Non-pigmented ciliary epithelial cell (primary cell): Measurements from ENCODE around the gene AP3D1.

ENCODE experiments used
- DNase-seq: peaks from one replicate; pipeline ENCODE4 v3.0.0-alpha.2; 2010; ENCODE audit warnings: low read depth

The AP3D1 gene

GRCh38 chr19:2127758-2128157, 23.6 kb downstream of the AP3D1 start:
- no peak for DNase-seq

- DNase-seq = no peak
Observed at GRCh38 chr19:2126879-2127518, 24.4 kb downstream of the AP3D1 start.

DNA sequence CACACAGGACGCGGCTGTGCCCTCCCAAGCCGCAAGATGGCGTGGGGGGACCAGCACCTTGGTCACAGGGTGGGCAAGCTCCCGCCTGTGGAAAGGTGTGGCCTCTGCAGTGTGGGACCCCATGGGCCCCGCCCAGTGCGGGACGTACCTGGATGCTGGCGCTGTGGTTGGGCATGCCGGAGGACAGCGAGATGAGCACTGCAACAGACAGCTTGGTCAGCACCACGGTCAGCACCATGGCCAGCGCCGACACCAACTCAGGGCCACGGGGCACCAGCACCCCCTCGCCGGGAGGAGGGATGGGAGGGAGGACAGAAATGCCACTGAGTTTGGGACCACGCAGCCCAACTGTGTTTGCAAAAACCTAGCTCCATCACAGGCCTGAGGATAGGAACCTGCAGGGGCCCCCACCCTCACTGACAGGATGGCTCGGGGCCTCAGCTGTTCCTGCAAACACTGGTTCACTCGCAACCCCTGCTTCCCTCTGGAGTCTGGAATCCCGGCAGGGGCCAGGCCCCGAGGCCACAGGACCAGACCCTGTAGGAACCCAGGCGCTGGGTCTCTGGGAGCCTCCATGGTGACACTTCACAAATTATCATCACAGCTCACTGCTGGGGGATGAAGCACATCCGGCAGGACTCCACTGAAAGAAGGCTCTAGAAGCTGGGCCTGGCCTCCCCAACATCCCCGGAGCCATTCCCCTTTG, 27.5 kb downstream of the AP3D1 start:
- DNase-seq = no peak

DNA sequence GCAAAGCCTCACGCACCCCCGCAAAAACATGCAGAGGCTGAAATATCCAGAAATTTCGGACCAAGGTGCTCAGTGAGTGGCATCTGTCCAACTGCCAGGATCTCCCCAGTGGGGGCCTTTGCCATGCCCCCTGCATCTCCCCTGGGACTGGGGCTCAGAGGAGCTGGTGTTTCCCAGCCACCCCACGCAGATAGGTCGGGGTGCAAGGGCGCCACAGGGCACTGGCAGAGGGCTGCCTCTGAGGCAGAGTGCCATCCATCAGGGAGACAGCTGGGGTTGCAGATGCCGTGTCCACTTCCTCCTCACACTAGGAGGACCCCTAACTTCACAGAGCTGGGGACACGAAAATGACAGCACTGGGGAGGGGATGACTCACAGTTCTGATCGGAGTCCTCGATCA, 28.4 kb downstream of the AP3D1 start:
- no peak for DNase-seq

DNA sequence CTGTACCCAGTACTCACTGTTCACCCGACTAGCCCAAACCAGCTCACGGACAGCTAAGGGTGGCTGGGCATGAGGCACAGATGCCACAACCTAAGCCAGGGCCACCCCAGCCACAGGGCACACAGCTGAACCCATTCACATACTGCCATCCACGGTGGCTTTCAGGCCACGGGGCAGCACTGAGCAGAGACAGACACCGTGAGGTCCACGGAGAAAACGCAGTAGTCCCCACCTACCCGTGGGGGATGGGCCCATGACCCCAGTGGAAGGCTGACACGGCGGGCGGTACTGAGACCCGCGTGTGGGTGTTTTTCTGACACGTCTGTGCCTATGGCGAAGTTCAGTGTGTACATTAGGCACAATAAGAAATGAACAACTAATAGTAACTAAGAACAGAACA, 29.1 kb downstream of the AP3D1 start:
- no peak for DNase-seq

DNA sequence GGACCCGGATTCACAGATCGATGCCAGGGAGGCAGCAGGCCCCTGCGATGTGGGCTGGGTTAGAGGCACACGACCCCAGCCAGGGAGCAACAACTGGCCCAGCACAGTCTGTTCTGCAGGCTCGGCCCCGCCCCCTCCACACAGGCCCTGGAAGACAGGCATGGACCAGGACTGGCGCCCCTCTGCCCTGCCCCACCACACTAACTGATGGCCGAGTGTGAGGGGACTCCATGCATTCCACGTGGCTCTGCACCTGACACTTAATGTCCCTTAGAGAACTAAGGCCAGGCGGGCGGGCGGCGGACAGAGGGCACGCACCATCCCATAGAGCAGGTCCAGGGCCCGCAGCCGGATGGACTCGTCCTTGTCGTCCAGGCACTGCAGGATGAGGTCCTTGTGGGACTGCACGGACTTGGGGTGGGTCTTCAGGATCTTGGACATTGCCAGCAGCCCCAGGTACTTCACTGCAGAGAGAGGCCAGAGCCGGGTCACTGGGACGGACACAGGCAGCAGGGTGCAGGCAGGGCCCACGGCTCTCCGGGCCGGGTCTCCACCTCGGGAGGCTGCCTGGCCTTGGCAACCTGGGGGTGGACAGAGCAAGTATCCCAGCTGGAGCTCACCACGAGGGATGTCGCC, 29.8 kb downstream of the AP3D1 start:
- DNase-seq = no peak

DNA sequence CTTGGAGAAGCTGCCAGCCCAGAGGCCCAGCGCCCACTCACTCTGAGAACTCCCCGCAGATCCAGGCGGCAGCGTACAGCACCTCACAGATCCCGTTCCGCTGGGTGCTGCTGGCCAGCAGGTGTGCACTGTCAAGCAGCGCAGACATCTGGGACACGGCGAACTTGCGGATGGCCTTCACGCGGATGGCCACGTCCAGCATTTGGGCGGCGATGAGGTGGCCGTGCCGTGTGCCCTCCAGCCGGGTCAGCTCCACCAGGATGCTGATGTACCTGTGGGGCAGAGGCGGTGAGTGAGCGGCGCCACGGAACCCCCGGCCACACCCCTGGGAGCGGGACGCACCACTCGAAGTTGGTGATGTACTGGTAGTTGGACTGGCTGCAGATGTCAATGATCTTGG, 30.5 kb downstream of the AP3D1 start:
- no peak for DNase-seq

GRCh38 chr19:2119921-2120785, 31.2 kb downstream of the AP3D1 start:
- no peak for DNase-seq

GRCh38 chr19:2118438-2118837, 32.9 kb downstream of the AP3D1 start:
- no peak for DNase-seq

GRCh38 chr19:2117215-2117960, 34.0 kb downstream of the AP3D1 start:
- no peak for DNase-seq

DNA sequence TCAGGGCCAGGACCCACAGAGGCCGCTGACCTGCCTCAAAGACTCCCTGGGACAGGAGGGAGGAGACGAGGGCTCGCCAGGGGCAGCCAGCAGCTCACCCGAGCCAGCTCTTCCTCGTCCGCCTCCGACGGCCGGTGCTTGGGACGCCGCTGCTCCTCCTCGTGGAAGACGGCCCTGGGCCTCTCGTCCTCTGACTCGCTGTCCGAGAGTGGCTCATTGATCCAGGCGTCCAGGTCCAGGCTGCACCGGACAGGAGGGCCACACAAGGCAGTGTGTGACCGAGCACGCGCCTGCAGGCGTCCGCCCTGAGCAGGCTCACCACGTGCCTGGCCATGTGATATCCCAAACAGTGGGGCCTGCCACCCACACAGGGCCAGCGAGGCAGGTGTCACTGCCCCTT, 34.9 kb downstream of the AP3D1 start:
- no peak for DNase-seq

DNA sequence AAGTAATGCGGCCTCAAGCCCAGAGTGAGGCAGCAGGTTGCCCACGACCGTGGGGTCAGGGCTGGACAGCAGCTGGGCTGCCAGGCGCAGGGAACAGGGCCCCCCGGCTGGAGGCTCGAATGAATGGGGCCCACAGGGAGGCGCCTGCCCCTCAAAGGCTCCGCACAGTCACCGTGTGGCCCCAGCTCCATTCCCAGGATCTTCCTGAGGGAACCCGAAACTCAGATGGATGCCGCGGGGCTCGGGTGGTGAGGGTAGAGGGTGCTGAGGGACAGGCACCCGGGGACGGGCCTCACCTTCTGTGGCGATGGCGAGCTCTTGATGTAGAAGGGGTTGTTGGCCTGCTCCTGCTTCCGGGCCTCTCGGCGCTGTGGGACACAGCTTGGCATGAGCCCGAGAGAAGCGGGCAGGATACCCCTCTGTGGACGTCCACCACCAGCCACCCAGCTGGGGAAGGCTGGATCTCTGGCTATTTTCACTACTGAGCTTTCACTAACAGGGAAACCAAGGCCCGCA, 35.4 kb downstream of the AP3D1 start:
- no peak for DNase-seq

GRCh38 chr19:2115324-2115723, 36.0 kb downstream of the AP3D1 start:
- no peak for DNase-seq

DNA sequence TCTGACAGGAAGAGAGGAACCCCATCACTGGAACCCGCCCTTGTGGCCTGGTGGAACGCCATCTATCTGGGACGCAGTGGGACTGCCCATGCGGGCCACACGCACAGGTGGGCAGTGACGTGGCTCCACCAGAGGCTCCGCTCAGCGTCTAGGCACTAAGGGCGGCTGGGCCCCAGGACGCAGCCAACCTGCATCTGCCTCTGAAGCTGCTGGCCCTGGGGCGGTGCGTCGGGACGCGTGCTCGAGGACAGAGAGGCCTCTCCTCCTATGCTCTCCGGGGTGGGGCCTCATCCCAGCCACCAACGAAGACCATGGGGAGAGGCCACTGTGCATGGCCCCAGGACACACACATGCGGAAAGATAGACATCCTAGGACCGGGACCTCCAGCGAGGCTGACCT, 36.5 kb downstream of the AP3D1 start:
- no peak for DNase-seq

DNA sequence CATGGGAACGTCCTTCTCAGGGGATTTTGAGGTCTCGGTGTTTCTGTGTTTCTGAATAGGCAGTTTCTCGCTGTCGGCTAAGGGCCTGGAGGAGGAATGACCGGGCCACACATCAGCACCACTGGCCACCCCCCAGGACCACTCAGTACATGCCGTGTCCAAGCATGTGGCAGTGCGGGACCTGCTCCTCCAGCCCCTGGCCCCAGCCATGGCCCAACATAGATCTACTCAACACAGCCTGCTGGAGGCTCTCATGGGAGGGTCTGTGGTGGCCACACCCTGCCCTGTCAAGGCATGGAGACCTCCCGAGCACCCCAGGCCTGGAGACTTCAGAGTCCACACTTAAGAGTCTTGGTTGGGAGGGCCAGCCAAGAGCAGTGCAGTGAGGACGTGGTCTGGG, 37.1 kb downstream of the AP3D1 start:
- no peak for DNase-seq

DNA sequence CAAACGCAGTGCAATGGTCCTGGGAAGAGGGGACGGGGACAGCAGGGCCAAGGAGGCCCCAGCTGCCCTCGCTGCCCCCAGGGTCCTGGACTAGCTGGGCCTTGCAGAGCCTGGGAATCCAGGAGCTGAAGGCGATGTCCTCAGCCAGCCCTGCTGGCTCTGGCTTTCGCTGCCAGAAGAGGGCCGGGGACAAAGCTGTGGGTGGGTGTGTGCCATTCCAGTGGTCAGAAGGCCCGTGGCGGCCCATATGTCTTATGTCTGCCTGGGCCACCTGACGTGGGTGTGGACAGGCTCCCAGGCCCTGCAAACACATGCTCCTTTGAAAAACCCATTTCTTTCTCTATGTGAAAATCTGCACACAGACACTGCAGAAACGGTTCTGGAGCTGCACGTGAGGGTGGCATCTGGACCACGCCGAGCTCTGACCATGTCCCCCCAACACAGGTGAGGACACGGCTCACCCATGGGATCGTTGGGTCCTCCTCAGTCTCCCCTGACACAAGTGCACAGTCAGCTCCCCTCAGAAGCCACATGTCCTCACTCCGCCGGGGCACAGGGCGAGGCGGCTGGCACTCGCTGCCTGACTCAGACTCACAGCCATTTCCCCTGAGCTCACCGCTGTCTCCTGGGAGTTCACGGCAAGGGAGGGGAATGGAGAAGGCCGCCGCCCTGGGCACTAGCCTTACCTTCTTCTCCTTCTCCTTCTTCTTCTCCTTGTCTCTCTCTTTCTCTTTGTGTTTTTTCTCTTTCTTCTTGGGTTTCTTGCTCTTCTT, 37.7 kb downstream of the AP3D1 start:
- DNase-seq = no peak

DNA sequence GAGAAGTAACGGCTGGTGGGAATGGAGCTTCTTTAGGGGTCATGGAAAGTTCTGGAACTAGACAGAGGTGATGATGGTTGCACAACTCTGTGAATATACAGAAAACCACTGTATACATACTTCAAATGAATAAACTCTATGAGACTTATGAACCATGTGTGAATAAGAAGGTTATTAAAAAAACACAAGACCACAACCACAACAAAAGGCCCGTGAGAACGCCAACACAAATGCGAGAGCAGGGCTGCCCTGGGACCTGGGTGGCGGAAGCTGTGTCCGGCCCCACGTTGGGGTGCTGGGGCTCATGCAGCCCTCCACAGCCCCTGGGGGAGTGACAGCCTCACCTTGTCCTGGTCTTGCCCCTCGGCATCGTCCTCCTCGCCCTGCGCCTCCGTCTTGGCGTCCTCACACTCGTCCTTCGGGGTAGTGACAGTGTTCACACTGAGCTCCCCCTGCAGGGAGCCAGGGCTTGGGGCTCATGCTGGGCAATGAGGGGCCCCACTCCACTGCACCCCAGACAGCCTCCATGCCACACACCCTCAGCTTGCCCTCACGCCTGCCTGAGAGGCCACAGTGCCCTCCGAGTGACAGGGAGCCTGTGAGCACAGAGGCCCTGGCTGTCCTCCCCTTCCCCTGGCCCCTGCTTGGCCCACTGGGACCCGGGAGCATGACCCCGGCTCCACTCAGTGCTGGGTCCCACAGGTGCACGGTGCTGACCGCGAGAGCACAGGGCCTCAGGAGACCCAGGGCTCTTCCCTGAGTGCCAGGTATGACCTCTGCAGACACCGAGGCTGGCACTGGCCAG, 38.6 kb downstream of the AP3D1 start:
- no peak for DNase-seq

GRCh38 chr19:2111886-2112285, 39.5 kb downstream of the AP3D1 start:
- DNase-seq = no peak

GRCh38 chr19:2111425-2111824, 39.9 kb downstream of the AP3D1 start:
- DNase-seq = no peak

DNA sequence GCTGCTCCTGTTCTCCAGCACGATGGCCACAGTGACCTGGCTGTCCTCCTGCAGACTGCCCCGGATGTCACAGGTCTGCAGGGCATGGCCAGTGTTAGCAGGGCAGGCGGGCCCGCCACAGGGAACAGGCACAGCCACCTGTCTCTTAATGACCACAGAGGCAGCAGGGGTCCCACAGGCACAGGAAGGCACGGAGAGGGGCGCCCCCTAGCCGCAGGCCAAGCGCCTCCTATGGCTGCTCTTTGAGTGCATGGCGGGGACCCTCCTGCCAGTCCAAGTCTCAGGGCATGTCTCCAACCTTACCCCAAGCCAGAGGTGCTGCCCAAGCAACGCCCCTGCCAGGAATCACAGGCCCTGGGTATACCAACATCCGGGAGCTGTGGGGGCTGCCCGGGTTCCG, 40.5 kb downstream of the AP3D1 start:
- no peak for DNase-seq
